ENCODE data around the gene ZNF485.
"Not testable (repeated sequence)": the region's sequence is repeated elsewhere in the genome, so short reads cannot be mapped to it uniquely, and the experiment has no call there.

ZNF485 gene

DNA sequence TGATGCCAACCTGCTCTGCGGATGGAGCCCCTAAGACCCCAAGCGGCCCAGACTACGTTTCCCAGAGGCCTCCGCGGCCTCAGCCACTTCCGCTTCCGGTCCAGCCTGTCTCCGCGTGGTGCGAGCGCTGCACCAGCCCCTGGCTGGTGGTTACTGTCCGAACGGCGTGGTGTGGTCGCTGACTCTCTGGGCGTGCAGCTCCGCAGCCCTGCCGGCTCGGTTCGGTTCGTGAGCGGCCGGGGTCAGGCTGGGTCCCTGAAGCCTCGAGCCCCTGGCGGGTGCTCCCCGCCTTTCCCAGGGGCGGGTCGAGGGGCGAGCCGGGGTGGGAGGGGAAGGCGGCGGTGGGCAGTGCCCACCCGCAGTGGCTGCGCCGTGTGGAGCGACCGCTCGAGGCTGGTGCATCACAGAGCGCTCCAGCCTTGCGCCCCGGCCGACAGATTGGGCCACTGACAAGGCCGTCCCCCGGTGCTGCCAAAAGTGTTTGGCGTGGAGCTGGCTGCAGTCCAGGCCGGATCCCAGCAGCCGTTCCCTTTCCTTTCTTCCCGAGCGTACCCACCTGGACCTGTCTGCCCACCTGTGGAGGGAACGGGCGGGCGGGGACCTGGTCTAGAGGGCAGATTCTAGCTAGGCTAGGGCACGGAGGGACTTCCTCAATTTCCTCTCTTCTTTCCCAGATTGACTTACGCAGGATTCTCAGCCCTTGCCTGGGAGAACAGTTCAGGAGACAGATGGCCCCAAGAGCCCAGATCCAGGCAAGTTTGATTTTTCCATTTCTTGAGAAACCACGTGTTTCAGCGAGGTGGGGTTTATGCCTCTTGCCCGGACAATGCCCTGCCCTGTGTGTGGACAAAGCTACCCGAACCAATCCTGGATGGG lies at the start of gene ZNF485:
Gene ZNF485 (plus strand): TSS at position 116 of the 876 bp plus-strand sequence. CDS start 613 bp downstream, at position 729.
- DNase-seq (ENCODE audit: low read depth in 2 of 2) = peak; percentile 34 to 42

DNA sequence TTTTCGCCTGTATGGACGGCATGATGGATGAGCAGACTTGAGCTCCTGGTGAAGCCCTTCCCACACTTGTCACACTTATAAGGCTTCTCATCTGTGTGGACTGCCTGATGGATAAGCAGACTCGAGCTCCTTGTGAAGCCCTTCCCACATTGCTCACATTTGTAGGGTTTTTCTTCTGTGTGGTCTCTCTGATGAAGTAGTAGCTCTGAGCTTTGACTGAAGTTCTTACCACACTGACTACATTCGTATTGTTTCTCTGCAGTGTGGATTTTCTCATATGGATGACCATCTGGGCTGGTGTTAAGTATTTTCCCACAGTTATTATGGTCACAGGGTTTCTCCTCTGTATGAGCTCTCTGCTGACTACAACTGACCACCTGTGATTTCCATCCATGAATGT lies 49.0 kb upstream of the ZNF485 start:
- no peak for DNase-seq (ENCODE audit: low read depth in 2 of 2)

DNA sequence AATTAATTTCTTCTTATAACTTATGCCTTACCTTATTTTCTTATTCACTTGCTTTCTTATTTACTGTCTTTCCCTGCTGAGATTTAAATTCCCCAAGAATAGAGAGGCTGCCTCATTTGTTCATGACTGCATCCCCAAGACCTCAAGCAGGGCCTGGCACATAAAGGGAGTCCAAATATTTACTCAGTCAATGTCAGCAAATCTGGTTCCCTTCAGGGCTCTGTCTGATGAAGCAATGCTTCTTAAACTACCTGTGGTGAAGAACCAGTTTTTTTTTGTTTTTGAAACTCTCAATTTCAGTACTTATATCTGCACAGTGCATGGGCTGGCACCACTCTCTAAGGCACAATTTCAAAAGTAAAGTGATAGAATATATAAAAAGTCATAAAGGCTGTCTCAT lies 36.6 kb upstream of the ZNF485 start:
- DNase-seq (ENCODE audit: low read depth in 2 of 2) = no peak

DNA sequence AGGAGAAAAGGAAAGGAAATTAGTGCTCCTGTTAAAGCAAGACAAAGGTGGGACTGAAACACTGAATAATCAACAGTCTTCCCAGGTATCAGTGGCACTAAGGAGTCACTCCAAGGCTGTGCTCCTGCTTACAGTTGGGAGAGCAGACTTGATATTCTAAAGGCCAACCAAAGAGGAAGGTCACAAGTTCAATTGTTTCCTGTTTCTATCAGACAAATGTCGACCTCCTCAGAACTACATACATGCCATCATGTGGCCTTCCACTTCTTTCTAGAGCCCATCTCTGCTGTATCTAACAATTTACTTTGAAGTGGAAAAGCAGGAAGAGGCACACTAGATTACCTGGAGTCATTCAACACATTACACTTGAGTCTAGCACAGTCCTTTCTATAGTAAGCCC lies 35.3 kb upstream of the ZNF485 start:
- DNase-seq (ENCODE audit: low read depth in 2 of 2) = no peak

- no peak for DNase-seq (ENCODE audit: low read depth in 2 of 2)
These were observed 32.8 kb upstream of the ZNF485 start for GRCh38 chr10:43573250-43574000.

- DNase-seq (ENCODE audit: low read depth in 2 of 2) = peak; percentile 66 to 69
These were observed 32.0 kb upstream of the ZNF485 start, which contains the start of gene ZNF239 for GRCh38 chr10:43574001-43574892. ZNF239 (minus strand) TSS chr10:43574616; CDS start chr10:43558079, 16,537 bp downstream.

- DNase-seq (ENCODE audit: low read depth in 2 of 2) = no peak
These were observed 31.3 kb upstream of the ZNF485 start for GRCh38 chr10:43574906-43575305.

GRCh38 chr10:43576062-43576461 lies 30.2 kb upstream of the ZNF485 start:
- no peak for DNase-seq (ENCODE audit: low read depth in 2 of 2)

GRCh38 chr10:43576580-43576979 lies 29.7 kb upstream of the ZNF485 start:
- no peak for DNase-seq (ENCODE audit: low read depth in 2 of 2)

GRCh38 chr10:43584051-43584450 lies 22.2 kb upstream of the ZNF485 start:
- no peak for DNase-seq (ENCODE audit: low read depth in 2 of 2)

GRCh38 chr10:43585046-43585445 lies 21.2 kb upstream of the ZNF485 start:
- DNase-seq (ENCODE audit: low read depth in 2 of 2) = no peak

- no peak for DNase-seq (ENCODE audit: low read depth in 2 of 2)
These were observed 20.1 kb upstream of the ZNF485 start for GRCh38 chr10:43585981-43586729.

GRCh38 chr10:43586730-43587115 lies 19.5 kb upstream of the ZNF485 start:
- DNase-seq (ENCODE audit: low read depth in 2 of 2) = not testable (repeated sequence)

DNA sequence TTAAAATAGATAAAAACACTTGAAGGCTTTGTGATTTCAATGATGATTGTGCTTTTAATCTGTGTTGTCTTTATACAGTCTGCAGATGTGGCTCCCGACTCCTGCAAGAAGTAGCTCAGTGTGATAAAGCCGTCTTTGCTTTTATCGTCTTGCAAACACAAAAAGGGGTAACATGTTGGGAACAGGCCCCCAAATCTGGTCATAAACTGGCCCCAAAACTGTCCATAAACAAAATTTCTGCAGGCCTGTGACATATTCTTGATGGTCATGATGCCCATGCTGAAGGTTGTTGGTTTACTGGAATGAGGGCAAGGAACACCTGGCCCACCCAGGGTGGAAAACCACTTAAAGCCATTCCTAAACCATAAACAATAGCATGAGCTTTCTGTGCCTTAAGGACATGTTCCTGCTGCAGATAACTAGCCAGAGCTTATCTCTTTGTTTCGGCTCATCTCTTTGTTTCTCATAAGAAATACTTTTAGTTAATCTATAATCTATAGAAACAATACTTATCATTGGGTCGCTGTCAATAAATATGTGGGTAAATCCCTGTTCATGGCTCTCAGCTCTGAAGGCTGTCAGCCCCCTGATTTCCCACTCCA lies 14.8 kb upstream of the ZNF485 start:
- DNase-seq (ENCODE audit: low read depth in 2 of 2) = no peak

- DNase-seq (ENCODE audit: low read depth in 2 of 2) = no peak
These were observed 11.2 kb upstream of the ZNF485 start for GRCh38 chr10:43594944-43595589.

DNA sequence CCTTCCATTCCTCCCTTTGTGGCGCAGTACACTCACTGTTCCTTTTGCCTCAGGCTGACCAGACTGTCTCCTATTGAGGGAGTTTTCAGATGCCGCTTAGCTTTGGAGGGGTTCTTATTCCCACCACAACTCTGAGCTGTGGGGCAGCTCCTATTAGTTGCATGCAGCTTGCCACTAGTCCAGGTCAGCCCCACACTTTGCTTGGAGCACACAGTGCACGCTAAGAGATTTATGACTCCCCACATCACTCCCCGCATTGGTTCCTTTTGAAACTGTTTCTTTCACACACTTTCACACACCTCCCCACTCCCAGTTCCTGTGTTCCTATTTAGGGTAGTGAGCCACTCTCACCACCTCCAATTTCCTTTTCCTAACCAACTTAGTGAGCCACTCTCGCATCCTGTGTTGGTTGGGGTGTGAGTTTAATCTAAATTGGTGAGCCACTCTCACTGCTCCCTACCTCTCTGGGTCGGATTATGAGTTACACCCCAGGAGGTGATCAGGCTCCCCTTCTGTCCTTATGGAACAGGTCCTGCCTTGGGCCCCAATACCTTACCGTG lies 10.4 kb upstream of the ZNF485 start:
- no peak for DNase-seq (ENCODE audit: low read depth in 2 of 2)

- no peak for DNase-seq (ENCODE audit: low read depth in 2 of 2)
These were observed 9.7 kb upstream of the ZNF485 start for GRCh38 chr10:43596546-43596945.

DNA sequence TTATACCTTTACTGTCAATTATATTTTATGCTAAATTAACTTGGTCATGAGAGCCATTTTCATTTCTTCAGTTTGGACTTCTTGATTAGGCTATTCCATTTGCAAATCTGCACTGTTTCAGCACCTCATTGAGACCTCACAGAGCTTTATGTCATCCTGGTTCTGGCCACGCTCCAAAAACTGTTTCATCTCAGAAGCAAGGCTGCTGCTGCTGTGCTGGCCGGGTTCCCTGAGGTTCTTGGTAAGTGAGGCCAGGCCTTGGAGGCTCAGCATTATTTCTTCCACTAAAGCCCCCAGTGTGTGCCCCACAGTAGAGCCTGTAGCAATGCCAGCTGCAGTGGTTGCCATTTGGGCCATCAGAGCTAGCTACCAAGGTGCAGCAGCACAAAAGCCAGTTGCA lies 7.8 kb upstream of the ZNF485 start:
- DNase-seq (ENCODE audit: low read depth in 2 of 2) = no peak

DNA sequence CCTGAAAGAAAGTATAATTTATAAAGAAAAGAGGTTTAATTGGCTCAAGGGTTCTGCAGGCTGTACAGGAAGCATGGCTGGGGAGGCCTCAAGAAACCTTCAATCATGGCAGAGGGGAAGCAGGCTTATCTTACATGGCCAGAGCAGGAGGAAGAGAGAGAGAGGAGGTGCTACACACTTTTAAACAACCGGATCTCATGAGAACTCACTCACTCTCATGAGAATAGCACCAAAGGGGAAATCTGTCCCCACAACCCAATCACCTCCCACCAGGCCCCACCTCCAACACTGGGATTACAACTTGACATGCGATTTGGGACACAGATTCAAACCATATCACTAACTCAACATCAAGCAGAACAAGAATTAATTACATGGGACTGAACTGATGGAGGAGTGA lies 6.9 kb upstream of the ZNF485 start:
- DNase-seq (ENCODE audit: low read depth in 2 of 2) = no peak

DNA sequence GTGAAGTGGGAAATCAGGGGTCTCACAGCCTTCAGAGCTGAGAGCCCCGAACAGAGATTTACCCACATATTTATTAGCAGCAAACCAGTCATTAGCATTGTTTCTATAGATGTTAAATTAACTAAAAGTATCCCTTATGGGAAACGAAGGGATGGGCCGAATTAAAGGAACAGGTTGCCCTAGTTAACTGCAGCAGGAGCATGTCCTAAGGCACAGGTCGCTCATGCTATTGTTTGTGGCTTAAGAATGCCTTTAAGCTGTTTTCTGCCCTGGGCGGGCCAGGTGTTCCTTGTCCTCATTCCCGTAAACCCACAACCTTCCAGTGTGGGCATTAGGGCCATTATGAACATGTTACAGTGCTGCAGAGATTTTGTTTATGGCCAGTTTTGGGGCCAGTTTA lies 4.7 kb upstream of the ZNF485 start:
- not testable (repeated sequence) for DNase-seq (ENCODE audit: low read depth in 2 of 2)

Measured in stimulated activated CD8-positive, alpha-beta memory T cell treated with anti-CD3 and anti-CD28 coated beads, Interleukin-7, amount 100 ng/mL, for 1 hour (primary cell).